ENCODE results near the gene MYCBPAP. TPM values are rescaled to one million over a fixed set of nuclear protein-coding genes. Genes with fewer than 3 reads are reported as not detected.
"Not testable (repeated sequence)": the region's sequence is repeated elsewhere in the genome, so short reads cannot be mapped to it uniquely, and the experiment has no call there.

MYCBPAP gene
- polyA plus RNA-seq, 6 donors from 2014 or later, result 0.14 to 0.75 (median 0.47) TPM; not detected in 3

DNA sequence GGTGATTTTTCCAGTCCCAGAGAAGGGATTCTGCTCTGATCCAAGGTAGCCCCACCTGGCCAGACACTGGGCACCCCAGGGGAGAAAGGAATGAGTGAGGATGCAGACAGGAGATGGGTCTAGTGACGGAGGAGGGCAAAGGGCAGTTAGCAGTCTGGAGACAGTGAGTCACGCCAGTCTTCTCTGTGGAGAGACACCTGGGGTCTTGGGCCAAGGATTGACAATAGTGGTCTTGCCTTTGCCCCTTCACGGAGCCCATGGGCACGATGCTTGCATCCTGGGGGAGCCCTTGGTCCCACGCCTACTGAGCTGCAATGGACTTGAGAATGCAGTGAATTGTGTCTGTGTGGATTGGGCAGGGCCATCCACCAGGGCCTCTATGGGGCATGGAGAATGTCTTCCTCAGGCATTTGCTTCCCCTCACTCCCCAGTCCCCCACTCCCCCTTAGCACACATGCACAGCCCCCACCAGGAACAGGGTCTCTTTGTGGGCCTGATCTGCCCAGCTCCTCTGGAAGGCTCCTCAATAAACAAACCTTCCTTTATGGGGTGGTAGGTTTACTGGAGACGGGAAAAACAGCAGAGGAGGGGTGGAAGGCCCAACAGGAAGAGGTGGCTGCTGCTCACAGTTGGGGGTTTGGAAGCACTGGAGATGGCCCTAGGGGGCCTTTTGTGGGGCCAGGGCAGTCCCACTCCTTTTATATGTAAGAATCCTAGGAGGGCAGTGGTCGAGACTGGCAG lies 41.0 kb upstream of the MYCBPAP start:
- ATAC-seq (ENCODE audit: low read depth in 2 of 2), result no peak
- Mint-ChIP-seq H3K4me3 (peak overlapping the region in 5 of 8 donors; percentile 43 to 84 (median 69)), H3K27ac (peak overlapping the region in 3 of 6 donors; percentile 21 to 67 (median 52)), H3K4me1 (peaks cover 6 to 22% (median 8%) of the 10 kb centered on the region in 3 donors), H3K36me3 (peaks cover 0 to 22% of the 10 kb centered on the region in 2 donors), H3K27me3 (peaks cover 5 to 34% (median 30%) of the 10 kb centered on the region in 3 donors), H3K9me3 (no peaks in the 10 kb centered on the region)
- no peak for DNase-seq

DNA sequence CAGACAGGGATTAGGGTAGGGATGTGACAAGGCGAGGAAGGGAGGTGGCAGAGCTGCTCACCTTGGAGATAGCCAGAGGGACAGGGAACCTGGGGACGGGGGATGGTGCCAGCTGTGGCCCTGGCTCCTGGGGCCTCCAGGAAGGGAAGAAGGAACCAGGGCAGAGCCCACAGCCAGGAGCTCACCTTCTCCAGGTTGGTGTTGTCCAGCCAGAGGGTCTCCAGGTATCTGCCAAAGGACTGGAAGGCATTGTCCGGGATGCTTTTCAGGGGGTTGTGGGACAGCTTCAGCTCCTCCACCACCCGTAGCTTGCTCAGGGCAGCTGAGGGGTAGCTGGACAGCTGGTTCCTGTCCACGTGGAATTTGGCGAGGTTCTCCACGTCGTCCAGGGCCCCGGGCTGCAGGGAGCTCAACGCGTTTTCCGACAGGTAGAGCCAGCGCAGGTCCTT lies 40.4 kb upstream of the MYCBPAP start:
- H3K27me3 Mint-ChIP-seq, result peaks cover 5 to 34% (median 30%) of the 10 kb centered on the region in 3 donors

DNA sequence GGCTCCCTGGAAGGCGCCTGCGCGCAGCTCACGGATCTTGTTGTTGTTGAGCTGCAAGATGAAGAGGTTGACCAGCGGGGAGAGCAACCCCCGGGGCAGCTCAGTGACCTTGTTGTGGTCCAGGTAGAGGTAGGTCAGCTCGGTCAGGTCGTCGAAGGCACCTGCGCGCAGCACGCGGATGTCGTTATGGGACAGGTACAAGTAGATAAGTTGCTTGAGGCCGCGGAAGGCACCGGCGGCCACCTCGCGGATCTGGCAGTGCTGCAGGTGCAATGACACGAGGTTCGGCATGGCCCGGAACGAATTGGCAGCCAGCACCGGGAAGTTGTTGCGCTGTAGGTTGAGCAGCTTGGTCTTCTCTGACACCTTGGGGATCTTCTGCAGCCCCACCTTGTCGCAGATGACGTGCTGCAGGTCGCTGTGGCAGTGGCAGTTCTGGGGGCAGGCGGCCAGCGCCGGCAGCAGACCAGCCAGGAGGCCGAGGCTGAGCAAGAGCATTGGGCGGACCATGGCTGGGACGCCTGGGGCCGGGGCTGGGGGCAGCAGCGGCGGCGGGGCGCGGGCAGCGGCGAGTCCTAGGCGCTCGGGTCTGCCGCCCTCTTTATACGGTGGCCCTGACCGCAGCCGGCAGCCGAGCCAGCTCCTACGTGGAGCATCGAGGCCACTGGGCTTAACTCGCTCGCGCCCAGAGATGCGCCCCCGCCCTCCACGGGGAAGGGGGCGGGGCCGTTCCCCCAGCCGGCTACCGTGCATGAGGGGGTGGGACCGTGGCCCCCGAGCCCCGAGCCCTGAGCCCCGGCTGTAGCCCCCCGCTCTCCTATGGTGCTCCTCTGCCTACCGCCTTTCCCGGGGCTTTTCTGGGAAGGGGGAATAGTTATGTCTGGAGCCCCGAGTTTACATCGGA lies 39.7 kb upstream of the MYCBPAP start, which contains the start of gene CHAD:
Gene CHAD, minus strand, starts transcription at position 577 of the 904 bp plus-strand sequence. Its CDS starts 67 bp downstream, at position 510.
- DNase-seq, result no peak
- Mint-ChIP-seq H3K9me3 (no peaks in the 10 kb centered on the region), H3K36me3 (peaks cover 0 to 23% of the 10 kb centered on the region in 2 donors), H3K4me3 (peak within 1 kb of the TSS in 7 of 8 donors; percentile 37 to 84 (median 65)), H3K27ac (peak within 1 kb of the TSS in 1 of 6 donors; percentile 52), H3K4me1 (peaks cover 6 to 22% (median 8%) of the 10 kb centered on the region in 3 donors), H3K27me3 (peaks cover 5 to 34% (median 30%) of the 10 kb centered on the region in 3 donors)
- peak; percentile 43 to 49 for ATAC-seq (ENCODE audit: low read depth in 2 of 2)

More for the DNA sequence above, 40.4 kb upstream of the MYCBPAP start:
- H3K36me3 Mint-ChIP-seq, result peaks cover 0 to 23% of the 10 kb centered on the region in 2 donors
- no peaks in the 10 kb centered on the region for H3K9me3 Mint-ChIP-seq
- H3K4me3 Mint-ChIP-seq, result peak overlapping the region in 5 of 8 donors; percentile 43 to 84 (median 67)
- DNase-seq, result no peak
- peak overlapping the region in 1 of 6 donors; percentile 52 for H3K27ac Mint-ChIP-seq
- ATAC-seq (ENCODE audit: low read depth in 2 of 2), result no peak
- peaks cover 6 to 22% (median 8%) of the 10 kb centered on the region in 3 donors for H3K4me1 Mint-ChIP-seq

DNA sequence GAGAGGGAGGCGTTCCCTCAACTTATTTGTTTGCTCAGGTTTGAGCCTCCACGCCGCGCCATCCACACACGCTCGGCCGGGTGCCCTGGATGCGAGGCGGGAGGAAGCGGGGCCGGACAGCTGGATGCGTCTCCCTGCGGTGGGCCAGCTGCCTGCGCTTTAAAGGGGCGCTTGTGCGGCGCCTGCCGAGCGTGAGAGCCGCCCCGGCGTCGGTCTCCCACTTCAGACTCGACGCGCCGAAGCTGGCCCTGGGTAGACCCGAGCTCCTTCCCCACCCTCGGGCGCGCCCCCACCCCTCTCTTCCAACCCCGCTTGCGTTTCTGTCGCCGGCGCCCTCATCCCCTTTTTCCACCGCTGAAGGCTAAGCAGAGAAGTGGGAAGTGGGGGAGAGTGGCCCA lies 39.0 kb upstream of the MYCBPAP start:
- H3K9me3 Mint-ChIP-seq, result no peaks in the 10 kb centered on the region

DNA sequence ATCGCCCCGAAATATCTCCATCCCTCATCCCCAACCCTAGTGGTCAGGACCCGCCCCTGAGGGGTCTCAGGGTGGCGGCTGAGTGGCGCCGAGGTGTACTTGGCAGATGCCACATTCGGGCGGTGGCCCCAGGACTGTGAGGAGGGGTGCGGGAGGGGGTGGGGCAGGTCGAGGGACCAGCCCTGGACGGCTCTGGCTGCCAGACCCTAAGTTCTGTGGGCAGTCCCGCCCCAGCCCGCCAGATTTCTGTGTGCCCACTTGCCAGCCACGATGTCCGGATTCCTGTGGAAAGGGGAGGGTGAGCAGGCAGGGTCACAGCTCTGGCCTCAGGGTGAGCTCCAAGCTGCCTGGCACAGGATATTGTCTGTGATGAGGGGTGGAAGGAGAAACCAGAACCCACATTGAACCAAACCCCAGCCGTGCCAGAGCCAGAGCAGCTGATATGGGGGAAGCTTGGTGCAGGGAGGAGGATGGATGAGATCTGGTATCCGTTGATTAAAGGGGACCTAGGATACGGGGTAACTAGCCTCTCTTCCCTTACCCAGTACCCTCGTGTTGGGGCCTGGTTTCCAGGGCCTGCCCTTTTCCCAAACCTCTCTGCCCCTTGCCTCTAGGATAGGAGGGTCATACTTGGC lies 38.5 kb upstream of the MYCBPAP start:
- peak overlapping the region in 6 of 8 donors; percentile 22 to 65 (median 45) for H3K4me3 Mint-ChIP-seq
- peaks cover 5 to 34% (median 30%) of the 10 kb centered on the region in 3 donors for H3K27me3 Mint-ChIP-seq
- H3K9me3 Mint-ChIP-seq, result no peaks in the 10 kb centered on the region
- H3K27ac Mint-ChIP-seq, result peak overlapping the region in 1 of 6 donors; percentile 38
- no peak for DNase-seq
- ATAC-seq (ENCODE audit: low read depth in 2 of 2), result no peak
- peaks cover 6 to 19% (median 8%) of the 10 kb centered on the region in 3 donors for H3K4me1 Mint-ChIP-seq
- H3K36me3 Mint-ChIP-seq, result peaks cover 0 to 23% of the 10 kb centered on the region in 2 donors

More for the DNA sequence above, 39.0 kb upstream of the MYCBPAP start:
- Mint-ChIP-seq H3K4me3 (peak overlapping the region in 6 of 8 donors; percentile 32 to 65 (median 43)), H3K27ac (peak overlapping the region in 1 of 6 donors; percentile 38), H3K36me3 (peaks cover 0 to 23% of the 10 kb centered on the region in 2 donors), H3K4me1 (peaks cover 6 to 22% (median 8%) of the 10 kb centered on the region in 3 donors), H3K27me3 (peaks cover 5 to 34% (median 30%) of the 10 kb centered on the region in 3 donors)
- no peak for ATAC-seq (ENCODE audit: low read depth in 2 of 2)
- DNase-seq, result no peak

DNA sequence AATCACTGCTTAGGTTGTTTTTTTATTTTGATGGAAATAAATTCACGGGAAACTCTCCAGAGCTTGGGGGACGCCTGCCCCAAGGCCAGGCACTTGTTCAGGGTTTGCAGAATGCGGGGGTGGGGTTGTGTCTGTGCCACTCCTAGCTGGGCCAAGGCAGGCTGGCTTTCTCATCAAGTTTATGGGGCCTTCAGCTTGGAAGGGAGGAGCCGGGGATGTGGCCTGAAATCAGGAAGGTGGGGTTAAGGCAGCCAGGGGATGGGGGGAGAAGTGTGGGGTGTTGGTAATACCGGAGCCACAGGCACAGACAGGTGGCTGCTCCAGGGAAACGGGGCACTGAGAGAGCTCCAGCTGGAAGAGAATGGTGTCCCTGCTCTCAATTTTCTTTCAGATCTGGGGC lies 37.8 kb upstream of the MYCBPAP start:
- no peak for ATAC-seq (ENCODE audit: low read depth in 2 of 2)
- Mint-ChIP-seq H3K36me3 (peaks cover 0 to 23% of the 10 kb centered on the region in 2 donors), H3K27ac (no peak overlapping the region), H3K4me1 (peaks cover 6 to 19% (median 8%) of the 10 kb centered on the region in 3 donors), H3K27me3 (peaks cover 5 to 34% (median 30%) of the 10 kb centered on the region in 3 donors), H3K9me3 (no peaks in the 10 kb centered on the region), H3K4me3 (peak overlapping the region in 3 of 8 donors; percentile 27 to 57 (median 51))
- DNase-seq, result no peak

DNA sequence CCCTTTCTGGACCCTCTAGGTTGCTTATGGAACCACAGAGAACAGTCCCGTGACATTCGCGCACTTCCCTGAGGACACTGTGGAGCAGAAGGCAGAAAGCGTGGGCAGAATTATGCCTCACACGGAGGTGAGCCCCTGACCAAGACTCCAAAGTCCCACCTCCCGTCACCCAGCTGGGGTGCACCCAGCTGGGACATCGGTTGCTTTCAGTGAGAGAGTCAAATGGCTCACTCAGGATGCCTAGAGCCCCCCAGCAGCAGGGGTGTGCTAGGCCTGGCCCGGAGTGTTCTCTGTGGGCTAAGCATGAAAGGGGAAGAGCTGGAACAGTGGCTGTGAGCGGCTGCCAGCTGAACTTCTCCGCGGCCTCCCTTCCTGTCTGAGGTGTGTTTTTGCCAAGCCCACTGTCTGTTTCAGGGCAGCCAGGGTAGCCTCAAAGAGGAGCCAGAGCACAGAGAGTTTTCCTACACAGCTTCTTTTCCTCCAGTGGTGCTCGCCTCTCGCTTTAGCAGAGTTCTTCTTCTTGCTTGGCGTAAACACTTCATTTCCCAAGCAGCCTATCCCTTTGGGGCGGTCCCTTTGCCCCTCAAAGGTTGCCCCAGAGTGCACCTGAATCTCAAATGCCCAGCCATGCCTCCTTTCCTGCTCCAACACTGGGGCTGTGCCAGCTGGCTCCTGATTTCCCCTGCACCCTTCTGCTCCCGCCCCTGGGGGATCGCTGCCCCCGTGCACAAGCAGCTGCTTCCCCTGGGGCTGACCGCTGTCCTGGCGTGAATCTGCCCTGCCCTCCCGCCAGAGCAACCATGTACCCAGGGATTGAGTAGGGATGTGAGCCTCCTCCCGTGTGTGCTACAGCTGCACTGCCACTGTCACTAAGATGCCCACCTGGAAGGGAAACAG lies 37.0 kb upstream of the MYCBPAP start:
- H3K4me3 Mint-ChIP-seq, result peak overlapping the region in 1 of 8 donors; percentile 42
- no peak for ATAC-seq (ENCODE audit: low read depth in 2 of 2)
- H3K36me3 Mint-ChIP-seq, result peaks cover 0 to 23% of the 10 kb centered on the region in 2 donors
- peaks cover 5 to 36% (median 30%) of the 10 kb centered on the region in 3 donors for H3K27me3 Mint-ChIP-seq
- no peak for DNase-seq
- H3K4me1 Mint-ChIP-seq, result peaks cover 6 to 20% (median 8%) of the 10 kb centered on the region in 3 donors
- H3K9me3 Mint-ChIP-seq, result no peaks in the 10 kb centered on the region
- no peak overlapping the region for H3K27ac Mint-ChIP-seq

DNA sequence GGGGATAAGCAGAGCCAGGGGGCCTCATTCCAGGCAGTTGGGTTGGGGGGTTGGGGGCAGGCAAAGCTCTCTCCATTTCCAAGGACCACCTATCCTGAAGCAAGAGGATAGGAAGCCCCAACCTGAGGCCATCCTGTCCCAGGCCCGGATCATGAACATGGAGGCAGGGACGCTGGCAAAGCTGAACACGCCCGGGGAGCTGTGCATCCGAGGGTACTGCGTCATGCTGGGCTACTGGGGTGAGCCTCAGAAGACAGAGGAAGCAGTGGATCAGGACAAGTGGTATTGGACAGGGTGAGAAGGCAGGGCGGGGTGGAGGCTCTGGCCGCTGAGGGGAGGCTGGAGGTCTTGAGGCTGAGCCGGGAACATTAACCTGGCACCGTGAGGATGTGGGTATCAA lies 36.0 kb upstream of the MYCBPAP start:
- Mint-ChIP-seq H3K27me3 (peaks cover 8 to 34% (median 25%) of the 10 kb centered on the region in 3 donors), H3K9me3 (no peaks in the 10 kb centered on the region), H3K4me3 (peak overlapping the region in 1 of 8 donors; percentile 25), H3K36me3 (peaks cover 0 to 16% of the 10 kb centered on the region in 2 donors), H3K27ac (no peak overlapping the region), H3K4me1 (peaks cover 0 to 15% (median 6%) of the 10 kb centered on the region in 3 donors)
- DNase-seq, result no peak
- ATAC-seq (ENCODE audit: low read depth in 2 of 2), result no peak

DNA sequence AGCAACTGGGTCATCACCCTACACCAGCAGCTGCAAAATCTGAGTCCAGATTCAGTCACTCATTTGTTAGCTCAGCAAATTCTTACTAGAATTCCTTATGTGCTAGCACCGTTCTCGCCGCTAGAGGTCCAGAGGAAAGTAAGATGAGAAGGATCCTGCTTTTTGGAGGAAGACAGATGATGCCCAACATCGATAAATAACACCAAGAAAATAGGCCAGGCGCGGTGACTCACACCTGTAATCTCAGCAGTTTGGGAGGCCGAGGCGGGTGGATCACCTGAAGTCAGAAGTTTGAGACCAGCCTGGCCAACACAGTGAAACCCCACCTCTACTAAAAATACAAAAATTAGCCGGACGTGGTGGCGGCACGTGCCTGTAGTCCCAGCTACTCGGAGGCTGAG lies 35.5 kb upstream of the MYCBPAP start:
- H3K27ac Mint-ChIP-seq; ATAC-seq (ENCODE audit: low read depth in 2 of 2): not testable (repeated sequence)

DNA sequence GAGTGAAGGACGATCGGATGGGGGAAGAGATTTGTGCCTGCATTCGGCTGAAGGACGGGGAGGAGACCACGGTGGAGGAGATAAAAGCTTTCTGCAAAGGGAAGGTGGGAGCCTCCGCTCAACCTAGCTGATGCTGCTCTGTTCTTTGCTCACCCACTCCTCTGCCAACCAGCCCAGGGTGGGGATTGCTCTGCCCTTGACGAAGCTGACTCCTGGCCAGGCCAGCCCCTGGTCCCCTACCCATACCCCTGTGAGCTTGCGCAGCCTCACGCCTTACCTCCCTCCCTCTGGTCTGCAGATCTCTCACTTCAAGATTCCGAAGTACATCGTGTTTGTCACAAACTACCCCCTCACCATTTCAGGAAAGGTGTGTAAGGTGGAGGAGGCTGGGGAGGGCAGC lies 34.3 kb upstream of the MYCBPAP start:
- DNase-seq (no peak), ATAC-seq (ENCODE audit: low read depth in 2 of 2) (no peak)
- Mint-ChIP-seq H3K4me3 (no peak overlapping the region), H3K27me3 (peaks cover 4 to 21% (median 12%) of the 10 kb centered on the region in 3 donors), H3K36me3 (peaks cover 0 to 9% of the 10 kb centered on the region in 2 donors), H3K4me1 (peaks cover 5 to 9% (median 7%) of the 10 kb centered on the region in 3 donors), H3K9me3 (no peaks in the 10 kb centered on the region), H3K27ac (no peak overlapping the region)

More for the DNA sequence above, 35.5 kb upstream of the MYCBPAP start:
- H3K9me3 Mint-ChIP-seq, DNase-seq: not testable (repeated sequence)
- H3K4me1 Mint-ChIP-seq, result peaks cover 0 to 10% (median 4%) of the 10 kb centered on the region in 3 donors
- peaks cover 4 to 30% (median 20%) of the 10 kb centered on the region in 3 donors for H3K27me3 Mint-ChIP-seq
- H3K36me3 Mint-ChIP-seq, result peaks cover 0 to 11% of the 10 kb centered on the region in 2 donors
- H3K4me3 Mint-ChIP-seq, result peak overlapping the region in 1 of 8 donors; percentile 55

DNA sequence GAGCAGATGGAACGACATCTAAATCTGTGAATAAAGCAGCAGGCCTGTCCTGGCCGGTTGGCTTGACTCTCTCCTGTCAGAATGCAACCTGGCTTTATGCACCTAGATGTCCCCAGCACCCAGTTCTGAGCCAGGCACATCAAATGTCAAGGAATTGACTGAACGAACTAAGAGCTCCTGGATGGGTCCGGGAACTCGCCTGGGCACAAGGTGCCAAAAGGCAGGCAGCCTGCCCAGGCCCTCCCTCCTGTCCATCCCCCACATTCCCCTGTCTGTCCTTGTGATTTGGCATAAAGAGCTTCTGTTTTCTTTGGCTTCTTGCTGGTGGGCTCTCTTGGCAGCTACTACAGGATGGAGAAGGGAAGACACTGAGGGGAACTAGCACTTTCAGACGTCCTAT lies 33.7 kb upstream of the MYCBPAP start:
- H3K27ac Mint-ChIP-seq, result no peak overlapping the region
- no peak for ATAC-seq (ENCODE audit: low read depth in 2 of 2)
- no peak for DNase-seq
- H3K9me3 Mint-ChIP-seq, result no peaks in the 10 kb centered on the region
- H3K4me1 Mint-ChIP-seq, result peaks cover 8 to 12% (median 9%) of the 10 kb centered on the region in 3 donors
- peaks cover 0 to 9% of the 10 kb centered on the region in 2 donors for H3K36me3 Mint-ChIP-seq
- H3K27me3 Mint-ChIP-seq, result peaks cover 4 to 19% (median 9%) of the 10 kb centered on the region in 3 donors
- peak overlapping the region in 1 of 8 donors; percentile 18 for H3K4me3 Mint-ChIP-seq
